ENCODE results near the gene GADL1.

GADL1 gene

GRCh38 chr3:30760040-30760695 lies 134.3 kb downstream of the GADL1 start:
- no peak for DNase-seq (ENCODE audit: low spot score)

- DNase-seq (ENCODE audit: low spot score): no peak
Measured at GRCh38 chr3:30756218-30756617, 138.2 kb downstream of the GADL1 start.

- no peak for DNase-seq (ENCODE audit: low spot score)
Measured at GRCh38 chr3:30754426-30754825, 140.0 kb downstream of the GADL1 start.

- no peak for DNase-seq (ENCODE audit: low spot score)
Measured at GRCh38 chr3:30753766-30754165, 140.7 kb downstream of the GADL1 start.

- peak; percentile 22 for DNase-seq (ENCODE audit: low spot score)
Measured at GRCh38 chr3:30752970-30753369, 141.5 kb downstream of the GADL1 start.

- no peak for DNase-seq (ENCODE audit: low spot score)
Measured at GRCh38 chr3:30752491-30752890, 142.0 kb downstream of the GADL1 start.

- peak; percentile 51 for DNase-seq (ENCODE audit: low spot score)
Measured at GRCh38 chr3:30751610-30752299, 142.7 kb downstream of the GADL1 start.

- no peak for DNase-seq (ENCODE audit: low spot score)
Measured at GRCh38 chr3:30750967-30751366, 143.5 kb downstream of the GADL1 start.

- no peak for DNase-seq (ENCODE audit: low spot score)
Measured at GRCh38 chr3:30749230-30749629, 145.2 kb downstream of the GADL1 start.

GRCh38 chr3:30747771-30748281 lies 146.6 kb downstream of the GADL1 start:
- no peak for DNase-seq (ENCODE audit: low spot score)

GRCh38 chr3:30743641-30744317 lies 150.7 kb downstream of the GADL1 start:
- no peak for DNase-seq (ENCODE audit: low spot score)

GRCh38 chr3:30742796-30743619 lies 151.5 kb downstream of the GADL1 start:
- no peak for DNase-seq (ENCODE audit: low spot score)

- DNase-seq (ENCODE audit: low spot score): no peak
Measured at GRCh38 chr3:30741889-30742288, 152.6 kb downstream of the GADL1 start.

- DNase-seq (ENCODE audit: low spot score): no peak
Measured at GRCh38 chr3:30738605-30739004, 155.9 kb downstream of the GADL1 start.

GRCh38 chr3:30737743-30738499 lies 156.5 kb downstream of the GADL1 start:
- no peak for DNase-seq (ENCODE audit: low spot score)

- no peak for DNase-seq (ENCODE audit: low spot score)
Measured at GRCh38 chr3:30733696-30734095, 160.8 kb downstream of the GADL1 start.

GRCh38 chr3:30733209-30733608 lies 161.3 kb downstream of the GADL1 start:
- DNase-seq (ENCODE audit: low spot score): no peak

- DNase-seq (ENCODE audit: low spot score): no peak
Measured at GRCh38 chr3:30730967-30731366, 163.5 kb downstream of the GADL1 start.

- no peak for DNase-seq (ENCODE audit: low spot score)
Measured at GRCh38 chr3:30729936-30730335, 164.5 kb downstream of the GADL1 start.

GRCh38 chr3:30729512-30729911 lies 164.9 kb downstream of the GADL1 start:
- DNase-seq (ENCODE audit: low spot score): no peak

GRCh38 chr3:30728143-30728542 lies 166.3 kb downstream of the GADL1 start:
- DNase-seq (ENCODE audit: low spot score): no peak

All from activated CD4-positive, alpha-beta T cell treated with anti-CD3 and anti-CD28 coated beads, Interleukin-2, Interleukin-4, amounts not matched to agents 100 ng/mL and 50 ng/mL, durations not matched to agents 16 hours and 8 hours (primary cell).